GM21390 (cell line): Measurements from ENCODE around the gene CRKL.

Source experiments
- ATAC-seq: cut with Tn5 transposase; IDR thresholded peaks from one replicate; pipeline ENCODE4 v1.9.1; 2021; ENCODE audit not compliant: unreplicated experiment

The CRKL gene

GRCh38 chr22:20951151-20951931, 34.1 kb downstream of the CRKL start:
- no peak for ATAC-seq

GRCh38 chr22:20951932-20952380, 34.7 kb downstream of the CRKL start:
- no peak for ATAC-seq

- no peak for ATAC-seq
Measured at GRCh38 chr22:20952544-20953341, 35.5 kb downstream of the CRKL start.

GRCh38 chr22:20953342-20953608, 36.1 kb downstream of the CRKL start:
- ATAC-seq, result no peak

GRCh38 chr22:20953668-20954500, 36.7 kb downstream of the CRKL start:
- no peak for ATAC-seq

GRCh38 chr22:20955548-20955947, 38.3 kb downstream of the CRKL start:
- ATAC-seq, result no peak

- ATAC-seq, result no peak
Measured at GRCh38 chr22:20956258-20957101, 39.3 kb downstream of the CRKL start.

GRCh38 chr22:20957102-20957682, 40.0 kb downstream of the CRKL start:
- ATAC-seq, result no peak

GRCh38 chr22:20957683-20958431, 40.6 kb downstream of the CRKL start:
- no peak for ATAC-seq

- ATAC-seq, result no peak
Measured at GRCh38 chr22:20959578-20960461, 42.6 kb downstream of the CRKL start.

- ATAC-seq, result no peak
Measured at GRCh38 chr22:20960609-20961008, 43.4 kb downstream of the CRKL start.

- no peak for ATAC-seq
Measured at GRCh38 chr22:20962491-20962945, 45.3 kb downstream of the CRKL start.

- no peak for ATAC-seq
Measured at GRCh38 chr22:20963201-20964052, 46.2 kb downstream of the CRKL start.

GRCh38 chr22:20964090-20964798, 47.0 kb downstream of the CRKL start:
- ATAC-seq, result no peak

GRCh38 chr22:20964799-20965103, 47.5 kb downstream of the CRKL start:
- ATAC-seq, result no peak

- no peak for ATAC-seq
Measured at GRCh38 chr22:20965104-20965887, 48.1 kb downstream of the CRKL start.
